BE2C (cell line): ENCODE results near the gene HSPA1A.
"Not testable (repeated sequence)": the region's sequence is repeated elsewhere in the genome, so short reads cannot be mapped to it uniquely, and the experiment has no call there.

Source experiments
- DNase-seq: peaks from one replicate; pipeline ENCODE4 v3.0.0-alpha.2; 2020
- H3K27me3 ChIP-seq: fragments of 250-450 bp; sonication (Bioruptor Pico); 2 replicates; pipeline ENCODE4 v1.5.1; 2020; ENCODE audit warnings: mild to moderate bottlenecking
- H3K36me3 ChIP-seq: fragments of 250-450 bp; sonication (Bioruptor Pico); 2 replicates; pipeline ENCODE4 v1.5.1; 2020; ENCODE audit warnings: mild to moderate bottlenecking
- H3K4me1 ChIP-seq: fragments of 250-450 bp; sonication (Bioruptor Pico); 2 replicates; pipeline ENCODE4 v1.5.1; 2020
- H3K4me3 ChIP-seq: 2 replicates; pipeline ENCODE4 v1.5.1; 2011; ENCODE audit warnings: low read depth, low read length
- H3K9me3 ChIP-seq: fragments of 250-450 bp; sonication (Bioruptor Pico); 2 replicates; pipeline ENCODE4 v1.5.1; 2020
- TF ChIP-seq, protein P1 (sequence below): IDR thresholded peaks from 2 replicates; pipeline ENCODE4 v1.5.1; 2012; ENCODE audit warnings: mild to moderate bottlenecking, low read depth, low read length

The HSPA1A gene

DNA sequence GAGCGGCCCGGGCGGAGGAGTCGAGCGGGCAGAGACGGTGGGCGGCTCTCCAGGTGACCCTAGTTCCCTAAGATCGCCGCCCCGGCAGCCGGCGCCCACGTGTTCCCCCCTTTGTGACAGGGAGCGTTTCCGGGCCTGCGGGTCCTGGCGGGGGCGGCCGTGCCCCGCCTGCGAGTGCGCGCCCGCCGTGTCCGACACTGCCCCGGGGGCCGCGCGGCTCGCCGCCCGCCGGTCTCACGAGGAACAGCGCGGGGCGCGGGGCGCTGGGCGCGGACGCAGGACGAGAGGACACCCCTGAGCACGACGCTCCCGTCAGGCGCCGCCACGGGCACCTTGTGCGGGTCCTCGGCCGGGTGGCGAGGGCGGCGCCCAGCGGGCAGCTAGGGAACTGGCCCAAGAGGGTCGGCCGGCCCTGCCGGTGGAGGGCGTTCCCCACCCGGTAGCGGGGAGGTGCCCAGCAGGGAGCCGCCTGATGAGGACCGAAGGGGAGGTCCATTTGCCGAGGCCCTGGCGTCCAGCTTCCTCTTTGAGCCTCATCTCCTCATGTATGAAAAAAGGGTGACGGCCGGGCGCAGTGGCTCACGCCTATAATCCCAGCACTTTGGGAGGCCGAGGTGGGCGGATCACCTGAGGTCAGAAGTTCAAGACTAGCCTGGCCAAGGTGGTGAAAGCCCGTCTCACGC lies 19.6 kb upstream of the HSPA1A start, which contains the start of gene VARS1:
VARS1 (minus strand) TSS at position 137 of the 683 bp plus-strand sequence. CDS start 535 bp downstream, outside the sequence.
- TF ChIP-seq, protein P1, sequence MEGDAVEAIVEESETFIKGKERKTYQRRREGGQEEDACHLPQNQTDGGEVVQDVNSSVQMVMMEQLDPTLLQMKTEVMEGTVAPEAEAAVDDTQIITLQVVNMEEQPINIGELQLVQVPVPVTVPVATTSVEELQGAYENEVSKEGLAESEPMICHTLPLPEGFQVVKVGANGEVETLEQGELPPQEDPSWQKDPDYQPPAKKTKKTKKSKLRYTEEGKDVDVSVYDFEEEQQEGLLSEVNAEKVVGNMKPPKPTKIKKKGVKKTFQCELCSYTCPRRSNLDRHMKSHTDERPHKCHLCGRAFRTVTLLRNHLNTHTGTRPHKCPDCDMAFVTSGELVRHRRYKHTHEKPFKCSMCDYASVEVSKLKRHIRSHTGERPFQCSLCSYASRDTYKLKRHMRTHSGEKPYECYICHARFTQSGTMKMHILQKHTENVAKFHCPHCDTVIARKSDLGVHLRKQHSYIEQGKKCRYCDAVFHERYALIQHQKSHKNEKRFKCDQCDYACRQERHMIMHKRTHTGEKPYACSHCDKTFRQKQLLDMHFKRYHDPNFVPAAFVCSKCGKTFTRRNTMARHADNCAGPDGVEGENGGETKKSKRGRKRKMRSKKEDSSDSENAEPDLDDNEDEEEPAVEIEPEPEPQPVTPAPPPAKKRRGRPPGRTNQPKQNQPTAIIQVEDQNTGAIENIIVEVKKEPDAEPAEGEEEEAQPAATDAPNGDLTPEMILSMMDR: peak; percentile 72
- H3K9me3 ChIP-seq: no peaks in the 10 kb centered on the region
- H3K27me3 ChIP-seq: no peaks in the 10 kb centered on the region
- peak within 1 kb of the TSS; percentile 100 for H3K4me3 ChIP-seq
- H3K4me1 ChIP-seq: no peaks in the 10 kb centered on the region
- DNase-seq: peak; percentile 93
- peaks cover 31% of the 10 kb centered on the region for H3K36me3 ChIP-seq

DNA sequence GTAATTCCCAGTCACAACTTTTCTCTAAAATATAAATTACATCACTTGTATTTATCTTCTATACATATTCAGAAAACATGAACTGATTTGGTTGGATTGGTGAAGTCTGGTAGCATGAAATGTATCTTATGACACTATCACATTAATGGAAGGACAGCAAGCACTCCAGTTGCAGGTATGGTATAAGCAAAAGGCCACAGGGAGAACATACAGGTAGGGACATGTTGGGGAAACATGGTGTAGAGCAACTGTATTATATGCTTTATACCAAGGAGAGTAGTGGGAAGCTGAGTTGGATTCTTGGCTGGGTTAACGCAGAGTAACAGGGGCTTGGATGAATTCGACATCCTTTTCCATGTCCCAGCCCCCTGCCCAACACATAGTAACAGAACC lies 18.4 kb upstream of the HSPA1A start:
- TF ChIP-seq, protein P1: no peak
- no peaks in the 10 kb centered on the region for H3K4me1 ChIP-seq
- H3K9me3 ChIP-seq: no peaks in the 10 kb centered on the region
- no peaks in the 10 kb centered on the region for H3K27me3 ChIP-seq
- H3K36me3 ChIP-seq: peaks cover 19% of the 10 kb centered on the region
- no peak overlapping the region for H3K4me3 ChIP-seq
- DNase-seq: no peak

DNA sequence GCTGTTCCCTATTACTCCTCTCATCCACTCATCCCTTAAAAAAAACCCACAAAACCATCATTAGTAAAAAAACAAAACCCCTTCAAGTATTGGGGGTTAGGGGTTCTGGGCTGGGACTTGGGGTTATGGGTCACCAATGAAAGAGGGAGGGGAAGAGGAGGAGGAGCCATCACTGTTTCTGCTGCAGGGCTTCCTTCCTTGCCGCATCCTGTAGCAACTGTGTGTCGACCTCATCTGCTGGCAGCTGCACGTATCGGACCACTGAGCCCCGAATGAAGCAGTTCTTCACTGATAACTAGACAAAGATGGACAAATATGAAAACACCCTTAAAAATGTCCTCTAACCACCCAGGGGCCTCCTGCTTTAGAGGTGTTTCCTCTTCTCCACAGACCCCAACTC lies 17.8 kb upstream of the HSPA1A start:
- H3K4me3 ChIP-seq: no peak overlapping the region
- TF ChIP-seq, protein P1: no peak
- no peaks in the 10 kb centered on the region for H3K4me1 ChIP-seq
- H3K27me3 ChIP-seq: no peaks in the 10 kb centered on the region
- no peaks in the 10 kb centered on the region for H3K9me3 ChIP-seq
- peaks cover 16% of the 10 kb centered on the region for H3K36me3 ChIP-seq
- DNase-seq: no peak

DNA sequence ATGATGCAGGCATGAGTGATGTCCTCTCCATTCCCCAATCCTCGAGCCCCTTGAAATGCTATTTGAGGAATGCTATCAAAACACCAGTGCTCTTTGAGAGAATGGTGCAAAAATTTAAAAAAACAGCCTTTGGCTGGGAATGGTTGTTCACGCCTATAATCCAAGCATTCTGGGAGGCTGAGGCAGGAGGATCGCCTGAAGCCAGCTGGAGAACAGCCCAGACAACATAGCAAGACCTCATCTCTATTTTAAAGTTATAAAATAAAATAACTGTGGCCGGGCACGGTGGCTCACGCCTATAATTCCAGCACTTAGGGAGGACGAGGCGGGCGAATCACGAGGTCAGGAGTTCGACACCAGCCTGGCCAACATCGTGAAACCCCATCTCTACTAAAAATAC lies 15.6 kb upstream of the HSPA1A start:
- Histone ChIP-seq H3K36me3 (peaks cover 9% of the 10 kb centered on the region; the same call in 1 of the 2 replicates), H3K9me3 (no peaks in the 10 kb centered on the region), H3K27me3 (no peaks in the 10 kb centered on the region), H3K4me1 (no peaks in the 10 kb centered on the region), H3K4me3 (no peak overlapping the region)
- TF ChIP-seq, protein P1: no peak
- DNase-seq: no peak

DNA sequence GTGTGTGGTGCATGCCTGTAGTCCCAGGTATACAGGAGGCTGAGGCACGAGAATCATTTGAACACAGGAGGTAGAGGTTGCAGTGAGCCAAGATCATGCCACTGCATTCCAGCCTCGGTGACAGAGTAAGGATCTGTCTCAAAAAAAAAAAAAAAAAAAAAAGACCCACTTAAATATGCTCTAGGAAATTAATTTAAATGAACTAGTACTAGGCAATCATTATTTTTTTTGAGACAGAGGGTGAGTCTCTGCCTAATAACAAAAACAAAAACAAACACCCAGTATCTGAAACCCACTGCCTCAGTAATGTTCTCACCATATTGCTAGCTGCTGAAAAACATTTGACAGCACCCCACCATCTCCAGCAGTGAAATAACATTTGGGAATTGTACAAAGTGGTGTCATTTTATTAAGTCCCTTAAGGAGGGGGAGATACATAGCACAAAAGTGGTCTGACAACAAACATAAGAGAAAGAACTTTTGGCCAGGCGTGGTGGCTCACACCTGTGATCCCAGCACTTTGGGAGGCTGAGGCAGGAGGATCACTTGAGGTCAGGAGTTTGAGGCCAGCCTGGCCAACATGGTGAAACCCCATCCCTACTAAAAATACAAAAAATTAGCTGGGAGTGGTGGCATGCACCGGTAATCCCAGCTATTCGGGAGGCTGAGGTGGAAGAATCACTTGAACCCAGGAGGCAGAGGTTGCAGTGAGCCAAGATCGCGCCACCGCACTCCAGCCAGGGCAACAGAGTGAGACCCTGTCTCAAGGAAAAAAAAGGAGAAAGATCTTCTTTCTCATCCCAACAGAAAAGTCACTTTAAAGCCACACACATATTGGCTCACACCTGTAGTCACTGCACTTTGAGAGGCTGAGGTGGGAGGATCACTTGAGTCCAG lies 14.1 kb upstream of the HSPA1A start:
- not testable (repeated sequence) for H3K4me3 ChIP-seq, DNase-seq, H3K36me3 ChIP-seq, H3K4me1 ChIP-seq, H3K9me3 ChIP-seq, H3K27me3 ChIP-seq

DNA sequence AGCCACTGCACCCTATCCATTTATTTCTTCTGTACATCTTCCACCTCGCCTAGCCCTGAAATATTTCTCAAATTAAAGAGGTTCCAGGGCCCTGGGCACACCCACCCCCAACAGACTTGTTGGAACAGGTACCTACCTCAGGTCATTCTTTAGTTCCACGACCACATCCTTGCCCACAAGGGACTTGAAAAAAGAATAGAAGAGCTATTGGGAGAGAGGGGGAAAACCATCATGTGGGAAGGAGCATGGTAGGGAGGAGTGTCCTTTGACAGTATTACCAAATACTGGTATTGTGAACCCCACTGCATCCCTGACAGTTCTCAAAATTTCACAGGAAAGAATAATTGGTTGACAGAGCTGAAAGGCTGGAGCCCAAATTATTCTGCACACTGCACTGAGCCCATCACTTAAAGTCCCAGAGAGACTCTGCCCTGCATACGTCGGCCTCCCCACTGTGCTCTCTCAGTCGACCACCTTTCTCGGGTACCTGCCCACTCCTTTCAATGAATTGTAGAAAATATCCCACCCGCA lies 9.3 kb upstream of the HSPA1A start:
- Histone ChIP-seq H3K27me3 (no peaks in the 10 kb centered on the region), H3K4me1 (no peaks in the 10 kb centered on the region), H3K4me3 (peak overlapping the region; percentile 86), H3K9me3 (no peaks in the 10 kb centered on the region), H3K36me3 (peaks cover 3% of the 10 kb centered on the region; the same call in 1 of the 2 replicates)
- TF ChIP-seq, protein P1: no peak
- no peak for DNase-seq
